Stimulated activated CD4-positive, alpha-beta T cell treated with anti-CD3 and anti-CD28 coated beads, Interleukin-2, amount 100 ng/mL, for 48 hours (primary cell): ENCODE results near the gene NRCAM.

Source experiments
- DNase-seq, 2 donors: peaks; one replicate each; pipeline ENCODE4 v3.0.0-alpha.2; 2020

The NRCAM gene

DNA sequence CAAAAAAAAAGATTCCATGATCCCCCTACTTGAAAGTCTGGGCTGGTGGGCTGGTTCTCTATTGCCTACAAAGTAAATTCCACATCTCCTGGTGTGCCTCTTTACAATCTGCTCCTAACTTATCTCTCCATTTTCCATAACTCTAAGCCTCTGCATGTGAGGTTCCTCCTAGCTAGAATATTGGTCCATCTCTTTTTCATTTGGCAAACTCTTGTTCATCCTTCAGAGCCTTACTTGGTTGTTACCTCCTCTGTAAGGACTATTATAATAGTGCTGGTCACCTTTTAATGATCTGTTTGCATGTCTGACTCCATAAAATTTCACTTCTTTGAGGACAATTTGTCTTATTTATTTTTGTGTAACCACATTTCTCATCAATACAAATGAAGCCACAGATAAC lies 1.6 kb upstream of the NRCAM start:
- DNase-seq, result no peak

DNA sequence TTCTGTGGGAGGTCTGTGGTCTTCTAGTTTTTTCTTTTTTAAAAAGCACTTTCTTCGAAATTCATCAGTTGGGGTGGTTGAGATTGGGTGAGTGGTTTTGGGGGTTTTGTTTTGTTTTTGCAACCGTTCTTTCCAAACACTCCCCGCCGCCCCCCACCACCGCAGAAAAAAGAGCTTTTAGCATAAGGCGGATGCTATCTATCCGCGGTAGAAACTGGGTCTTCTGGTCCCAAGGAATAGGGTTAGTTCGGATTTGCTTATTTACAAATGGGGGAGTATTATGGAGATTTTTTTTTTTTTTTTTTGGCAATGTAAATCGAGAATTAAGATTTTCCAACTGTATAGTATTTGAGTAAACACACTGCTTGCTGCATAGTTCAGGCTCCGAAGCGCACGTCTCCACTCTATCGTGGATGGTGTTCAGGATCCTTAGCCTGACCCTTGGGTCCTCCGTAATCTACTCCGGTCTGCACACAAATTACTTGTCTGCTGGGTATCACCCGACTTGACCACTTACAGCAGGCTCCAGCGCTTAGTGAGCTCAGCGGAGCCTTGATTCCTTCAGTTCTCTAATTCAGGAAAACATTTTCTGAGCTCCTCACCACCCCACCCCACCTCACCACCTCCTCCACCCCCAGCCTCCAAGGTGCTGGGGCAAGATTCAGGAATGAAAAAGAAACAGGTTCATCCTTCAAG lies 757 bp upstream of the NRCAM start:
- no peak for DNase-seq

DNA sequence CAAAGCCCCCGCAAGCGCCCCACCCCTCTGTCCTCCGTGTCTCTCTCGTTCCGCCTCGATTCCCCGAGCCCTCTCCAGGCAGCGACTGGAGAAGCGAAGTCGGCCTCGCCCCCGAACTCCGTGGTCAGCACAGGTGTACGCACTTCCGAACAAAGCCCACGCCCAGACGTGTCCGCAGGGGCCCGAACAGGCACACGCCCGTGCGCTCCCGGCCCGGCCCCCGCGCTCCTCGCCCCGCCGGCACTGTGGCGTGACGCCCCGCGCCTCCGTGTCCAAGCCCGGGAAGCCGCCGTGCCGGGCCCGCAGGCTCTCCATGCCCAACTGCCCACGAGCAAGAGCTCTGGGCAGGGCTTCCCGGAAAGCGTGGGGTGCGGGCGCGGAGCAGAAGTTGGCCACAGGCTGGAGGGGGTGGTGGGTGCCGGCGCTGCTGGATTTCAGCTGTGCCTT lies 662 bp downstream of the NRCAM start:
- DNase-seq, result no peak

- no peak for DNase-seq
Observed at GRCh38 chr7:108454674-108455550, 1.3 kb downstream of the NRCAM start.

DNA sequence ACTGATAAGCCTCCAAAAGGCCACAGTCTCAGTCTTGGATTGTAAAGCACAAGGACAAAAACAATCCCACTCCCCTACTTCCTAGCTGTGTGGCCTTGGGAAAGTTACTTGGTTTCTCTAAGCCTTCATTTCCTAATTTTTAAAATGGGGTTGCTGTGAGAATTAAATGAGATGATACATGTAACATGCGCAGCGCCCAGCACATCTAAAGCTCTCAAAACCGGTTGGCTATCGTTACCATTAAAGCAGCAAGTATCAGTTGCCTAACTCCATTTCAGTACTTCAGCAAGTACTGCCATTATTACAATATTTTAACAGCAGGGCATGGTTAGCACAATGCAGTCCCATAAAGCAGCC lies 1.9 kb downstream of the NRCAM start:
- DNase-seq, result no peak

DNA sequence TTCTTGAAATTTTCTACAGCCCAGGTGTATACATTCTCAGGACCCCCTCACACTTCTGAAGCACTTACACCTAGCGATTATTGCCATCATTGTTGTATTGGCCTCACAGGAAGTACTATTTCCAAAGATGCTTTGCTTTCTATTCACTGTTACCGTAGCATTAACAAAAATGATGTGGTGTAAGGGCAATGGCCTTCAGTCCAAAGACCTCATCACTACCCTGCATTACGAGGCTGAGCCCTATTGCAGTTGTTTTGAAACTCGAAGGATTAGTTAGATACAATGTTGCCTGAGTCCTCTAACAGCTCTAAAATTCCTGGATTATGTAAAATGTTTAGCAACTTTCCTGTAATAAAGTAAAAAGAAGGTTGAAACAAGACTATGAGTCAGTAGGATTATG lies 2.9 kb downstream of the NRCAM start:
- DNase-seq, result no peak

DNA sequence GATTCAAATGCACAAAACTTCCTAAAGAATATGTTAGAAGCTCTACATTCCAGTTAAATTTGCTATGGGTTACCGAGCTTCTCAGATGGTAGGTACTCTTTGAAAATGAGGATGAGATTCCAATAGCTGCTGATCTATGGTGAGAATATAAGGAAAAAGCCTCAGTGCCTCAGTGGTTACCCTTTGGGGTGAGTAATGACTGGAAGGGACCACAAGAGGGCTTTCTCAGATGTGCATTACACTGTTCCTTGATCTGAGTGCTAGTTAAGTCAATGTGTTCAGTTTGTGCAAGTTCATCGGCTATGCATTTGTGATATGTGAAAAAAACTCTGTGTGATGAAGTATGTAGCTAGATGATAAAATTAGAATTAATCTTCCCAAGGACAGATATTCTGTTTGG lies 3.5 kb downstream of the NRCAM start:
- DNase-seq, result no peak

- DNase-seq, result no peak
Observed at GRCh38 chr7:108451296-108451848, 4.9 kb downstream of the NRCAM start.

DNA sequence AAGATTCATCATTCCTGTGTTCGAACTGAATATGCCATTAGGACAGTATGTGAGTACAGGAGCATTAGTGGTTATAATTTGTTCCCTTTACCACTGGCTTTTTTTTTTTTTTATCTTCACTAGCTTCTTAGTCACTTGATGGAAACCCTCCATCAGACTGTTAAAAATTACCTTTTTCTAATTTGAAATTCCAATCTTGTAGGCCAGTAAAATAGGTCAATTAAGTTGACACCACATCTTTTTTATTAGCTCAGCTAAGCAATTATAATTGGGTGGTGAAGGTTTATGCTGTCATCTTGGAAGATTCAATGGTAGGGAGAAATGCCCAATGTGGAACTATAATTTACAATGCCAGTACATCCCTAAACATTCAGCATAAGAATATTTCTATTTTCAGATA lies 6.1 kb downstream of the NRCAM start:
- no peak for DNase-seq

- no peak for DNase-seq
Observed at GRCh38 chr7:108449521-108449920, 6.7 kb downstream of the NRCAM start.

- DNase-seq, result no peak
Observed at GRCh38 chr7:108448584-108449505, 7.4 kb downstream of the NRCAM start.

DNA sequence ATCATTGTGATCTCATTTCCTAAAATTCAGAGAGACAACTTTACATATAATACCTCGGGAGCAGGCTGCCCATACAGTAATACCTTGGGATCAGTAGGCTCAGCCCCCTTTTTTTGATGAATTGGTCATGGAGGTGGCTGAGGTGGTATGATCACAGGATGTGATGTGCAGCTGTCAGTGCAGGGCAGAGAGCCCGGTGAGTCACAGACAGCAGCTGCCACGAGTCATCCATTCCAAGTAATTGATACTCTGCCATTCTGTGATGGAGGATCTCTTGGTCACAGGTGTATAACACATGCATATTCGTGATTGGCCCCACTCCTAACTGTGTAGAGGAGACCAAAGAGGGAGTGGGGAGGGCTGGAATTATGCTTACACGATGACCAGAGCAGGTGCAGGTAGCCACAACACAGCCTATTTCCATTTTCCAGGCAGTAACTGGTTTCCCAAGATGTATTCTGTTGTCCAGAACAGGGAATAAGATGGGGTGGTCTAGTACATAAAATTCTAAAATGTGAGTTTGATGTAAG lies 14.1 kb downstream of the NRCAM start:
- peak in 1 of 2 donors; percentile 14 for DNase-seq

GRCh38 chr7:108441392-108441955 lies 14.8 kb downstream of the NRCAM start:
- DNase-seq, result no peak

DNA sequence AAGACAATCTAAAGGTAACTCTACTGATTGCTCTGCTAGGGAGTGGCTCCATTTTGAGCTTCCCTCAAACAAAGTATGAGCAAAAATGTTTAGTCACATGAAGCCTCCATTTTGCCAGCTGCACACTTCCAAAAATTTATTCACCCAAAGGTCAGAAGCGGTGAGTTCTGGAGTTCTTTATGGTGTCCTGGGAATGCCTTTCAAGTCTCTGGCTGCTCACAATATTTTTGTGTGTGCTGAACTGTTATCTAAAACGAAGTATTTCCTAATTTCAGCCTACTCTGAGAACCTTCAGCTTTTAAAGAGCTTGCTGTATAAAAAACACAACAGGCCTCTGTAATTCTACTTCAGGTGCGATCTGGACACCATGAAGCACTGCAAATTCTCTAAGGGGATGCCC lies 15.6 kb downstream of the NRCAM start:
- no peak for DNase-seq

DNA sequence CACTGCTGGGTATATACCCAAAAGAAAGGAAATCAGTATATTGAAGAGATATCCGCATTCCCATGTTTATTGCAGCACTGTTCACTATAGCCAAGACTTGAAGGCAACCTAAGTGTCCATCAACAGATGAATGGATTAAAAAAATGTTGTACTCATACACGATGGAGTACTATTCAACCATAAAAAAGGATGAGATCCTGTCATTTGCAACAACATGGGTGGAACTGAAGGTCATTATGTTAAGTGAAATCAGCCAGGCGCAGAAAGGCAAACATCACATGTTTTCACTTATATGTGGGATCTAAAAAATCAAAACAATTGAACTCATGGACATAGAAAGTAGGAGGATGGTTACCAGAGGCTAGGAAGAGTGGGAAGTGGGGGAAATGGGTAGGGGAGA lies 19.3 kb downstream of the NRCAM start:
- DNase-seq, result no peak

GRCh38 chr7:108434010-108434409 lies 22.2 kb downstream of the NRCAM start:
- no peak for DNase-seq

- DNase-seq, result no peak
Observed at GRCh38 chr7:108431099-108431498, 25.1 kb downstream of the NRCAM start.

- no peak for DNase-seq
Observed at GRCh38 chr7:108430664-108431063, 25.6 kb downstream of the NRCAM start.

- no peak for DNase-seq
Observed at GRCh38 chr7:108427766-108428165, 28.5 kb downstream of the NRCAM start.

GRCh38 chr7:108425714-108426275 lies 30.4 kb downstream of the NRCAM start:
- no peak for DNase-seq

- no peak for DNase-seq
Observed at GRCh38 chr7:108424013-108424412, 32.2 kb downstream of the NRCAM start.
